A204.1 (cell line): Measurements from ENCODE around the gene ATOX1.

ENCODE experiments used
- FAIRE-seq: peaks from 2 replicates; lab custom pipeline; 2012; peaks lifted over from hg19 to GRCh38; lab: Jason Lieb, UNC

The ATOX1 gene

GRCh38 chr5:151770383-151771258, 12.2 kb upstream of the ATOX1 start:
- no peak for FAIRE-seq

- FAIRE-seq: no peak
Measured at GRCh38 chr5:151766975-151767374, 8.5 kb upstream of the ATOX1 start.

DNA sequence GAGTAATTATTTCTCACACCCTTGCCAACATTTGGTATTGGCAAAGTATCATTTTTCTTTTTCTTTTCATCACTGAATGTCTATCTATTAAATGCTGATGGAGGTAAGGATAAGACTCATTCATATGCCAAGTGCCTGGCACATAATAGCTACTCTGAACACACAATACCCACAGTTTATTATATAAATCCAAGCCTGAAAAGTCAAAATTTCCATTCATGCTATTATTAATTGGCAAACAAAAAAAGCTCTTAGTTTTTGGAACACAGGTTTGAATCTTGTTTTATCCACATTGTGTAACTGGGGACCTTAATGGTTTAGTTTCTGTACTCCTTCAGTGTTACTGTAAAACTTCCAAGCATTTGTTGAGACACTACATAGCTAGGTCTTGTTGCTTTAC, 6.4 kb upstream of the ATOX1 start:
- FAIRE-seq: no peak

DNA sequence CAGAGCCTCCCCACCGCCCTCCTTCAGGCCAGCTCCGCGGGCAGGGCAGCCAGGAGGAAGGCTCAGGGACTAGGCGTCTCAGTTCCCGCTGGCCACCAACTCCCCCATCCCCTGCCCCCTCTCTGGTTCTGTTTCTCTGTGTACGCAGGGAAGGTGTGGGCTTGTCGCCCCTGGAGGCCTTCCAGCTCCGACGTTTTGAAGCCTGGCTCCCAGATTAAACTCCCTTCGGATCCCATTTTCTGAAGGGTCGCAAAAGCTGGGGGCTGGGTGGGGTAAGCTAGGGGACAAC, 346 bp downstream of the ATOX1 start:
- FAIRE-seq: no peak

GRCh38 chr5:151757233-151758140, 944 bp downstream of the ATOX1 start:
- FAIRE-seq: no peak

GRCh38 chr5:151755383-151755782, 3.0 kb downstream of the ATOX1 start:
- no peak for FAIRE-seq

GRCh38 chr5:151751593-151751992, 6.8 kb downstream of the ATOX1 start:
- FAIRE-seq: no peak

DNA sequence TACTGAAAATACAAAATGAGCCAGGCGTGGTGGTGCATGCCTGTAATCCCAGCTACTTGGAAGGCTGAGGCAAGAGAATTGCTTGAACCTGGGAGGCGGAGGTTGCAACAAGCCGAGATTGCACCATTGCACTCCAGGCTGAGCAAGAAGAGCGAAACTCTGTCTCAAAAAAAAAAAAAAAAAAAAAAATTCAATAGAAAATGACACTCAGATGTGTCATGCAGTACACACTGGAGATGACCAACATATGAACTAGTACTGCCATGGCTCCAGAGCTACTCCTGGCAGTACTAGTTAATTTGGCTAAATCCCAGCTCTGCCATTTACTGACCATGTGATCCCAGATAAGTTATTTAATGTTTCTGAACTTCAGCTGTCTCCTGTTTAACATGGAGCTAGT, 7.3 kb downstream of the ATOX1 start:
- no peak for FAIRE-seq

- FAIRE-seq: no peak
Measured at GRCh38 chr5:151750121-151750520, 8.3 kb downstream of the ATOX1 start.

DNA sequence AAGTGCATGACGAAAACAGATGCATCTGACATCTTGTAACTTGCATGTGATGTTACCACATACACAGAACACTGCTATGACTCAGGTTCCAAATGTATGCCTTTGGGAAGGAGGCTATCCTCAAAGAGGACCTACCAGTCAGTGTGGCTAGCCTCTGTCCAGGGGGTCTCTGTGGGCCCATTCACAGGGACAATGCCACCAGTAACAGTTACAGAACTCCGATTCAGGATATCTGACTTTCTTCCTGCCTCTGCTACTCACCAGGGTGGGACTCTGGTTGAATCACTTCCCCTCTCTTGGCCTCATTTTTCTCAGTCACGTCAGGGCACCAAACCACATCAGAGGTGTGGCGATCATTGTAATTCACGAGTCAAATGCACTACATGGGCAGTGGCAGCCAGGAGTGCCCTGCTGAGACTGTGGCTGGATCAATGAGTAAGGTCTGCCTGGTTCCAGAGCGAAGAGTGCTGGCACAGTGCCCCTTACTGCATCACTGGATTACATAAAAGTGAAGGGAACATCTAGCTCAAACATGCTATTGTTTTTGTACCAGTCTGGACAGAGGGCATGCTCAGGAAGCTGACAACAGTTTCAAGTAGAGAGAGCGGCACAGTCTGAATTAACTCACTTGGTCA, 13.2 kb downstream of the ATOX1 start:
- no peak for FAIRE-seq

GRCh38 chr5:151743530-151743929, 14.9 kb downstream of the ATOX1 start:
- FAIRE-seq: no peak

GRCh38 chr5:151742870-151743294, 15.5 kb downstream of the ATOX1 start:
- no peak for FAIRE-seq

DNA sequence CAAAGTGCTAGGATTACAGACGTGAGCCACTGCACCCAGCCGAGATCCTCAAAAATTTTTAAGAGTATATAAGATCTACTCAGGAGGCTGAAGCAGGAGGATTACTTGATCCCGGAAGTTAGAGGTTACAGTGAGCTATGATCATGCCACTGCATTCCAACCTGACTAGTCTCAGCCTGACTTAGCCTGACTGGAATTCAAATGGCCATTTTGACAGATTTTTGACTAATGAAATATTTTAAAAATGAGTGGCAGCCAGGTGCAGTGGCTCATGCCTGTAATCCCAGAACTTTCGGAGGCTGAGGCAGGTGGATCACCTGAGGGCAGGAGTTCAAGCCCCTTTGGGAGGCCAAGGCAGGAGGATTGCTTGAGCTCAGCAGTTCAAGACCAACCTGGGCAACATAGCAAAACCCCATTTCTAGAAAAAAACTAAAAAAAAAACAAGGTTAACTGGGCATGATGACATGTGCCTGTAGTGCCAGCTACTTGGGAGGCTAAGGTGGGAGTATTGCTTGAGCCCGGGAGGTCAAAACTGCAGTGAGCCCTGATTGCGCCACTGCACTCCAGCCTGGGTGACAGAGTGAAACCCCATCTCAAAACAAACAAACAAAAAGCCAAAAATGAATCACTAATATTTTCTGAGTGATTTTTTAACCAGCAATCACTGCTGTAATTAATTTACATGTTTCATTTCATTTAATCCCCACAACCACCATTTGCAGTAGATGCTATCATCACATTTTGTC, 16.6 kb downstream of the ATOX1 start:
- FAIRE-seq: no peak

- no peak for FAIRE-seq
Measured at GRCh38 chr5:151740958-151741373, 17.5 kb downstream of the ATOX1 start.

- FAIRE-seq: peak; percentile 84
Measured at GRCh38 chr5:151740336-151740942, 18.0 kb downstream of the ATOX1 start.

- no peak for FAIRE-seq
Measured at GRCh38 chr5:151739939-151740335, 18.5 kb downstream of the ATOX1 start.

DNA sequence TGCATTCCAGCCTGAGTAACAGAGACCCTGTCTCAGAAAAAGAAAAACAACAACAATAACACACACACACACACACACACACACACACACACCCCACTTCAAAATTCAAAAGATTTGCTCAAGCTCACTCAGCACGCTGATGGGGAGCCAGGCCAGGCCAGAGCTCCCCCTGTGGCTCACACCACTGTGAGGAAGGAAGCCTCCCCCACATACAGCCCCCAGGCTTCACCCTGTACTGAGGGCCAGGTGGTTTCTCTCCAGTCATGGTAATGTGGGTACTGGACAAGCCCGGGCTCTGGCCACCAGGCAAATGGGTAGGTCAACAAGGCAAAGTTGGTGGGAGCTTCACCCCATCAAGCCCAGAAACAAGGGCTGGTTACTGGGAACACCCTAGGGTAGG, 19.0 kb downstream of the ATOX1 start:
- no peak for FAIRE-seq

- FAIRE-seq: no peak
Measured at GRCh38 chr5:151738125-151738848, 20.1 kb downstream of the ATOX1 start.

DNA sequence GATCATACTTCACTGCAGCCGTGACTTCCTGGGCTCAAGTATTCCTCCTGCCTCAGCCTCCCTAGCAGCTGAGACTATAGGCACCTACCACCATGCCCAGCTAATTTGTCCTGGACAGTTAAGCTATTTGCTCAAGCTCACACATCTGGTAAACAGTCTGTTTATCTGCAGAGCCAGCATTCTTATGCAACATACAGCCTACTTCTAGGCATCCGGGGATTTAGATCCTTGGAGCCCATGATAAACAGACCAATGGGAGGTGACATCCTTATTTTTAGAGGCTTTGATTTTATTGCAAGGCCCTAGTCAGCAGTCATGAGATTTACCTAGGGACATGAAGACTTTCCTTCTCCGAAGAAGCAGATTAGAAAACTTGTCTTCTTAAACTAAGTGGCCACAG, 21.0 kb downstream of the ATOX1 start:
- no peak for FAIRE-seq

DNA sequence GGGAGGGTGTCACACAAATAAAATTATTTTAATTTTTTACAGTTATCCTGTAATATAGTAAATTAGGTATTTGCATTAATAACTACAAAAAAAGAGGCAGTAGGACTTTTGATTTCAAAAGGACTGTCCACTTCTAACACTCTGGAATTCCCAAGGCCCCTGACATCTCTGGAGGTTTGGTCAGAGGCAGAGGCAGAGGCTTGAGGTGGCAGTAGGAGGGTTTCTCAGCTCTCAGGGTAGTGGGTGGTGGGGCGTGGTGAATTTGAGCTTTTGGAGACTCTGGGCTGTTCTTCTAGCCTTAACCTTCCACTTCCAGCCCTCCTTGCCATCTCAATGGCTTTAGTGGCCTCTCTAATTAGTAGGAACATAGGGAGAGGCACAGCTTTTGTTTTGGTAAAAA, 22.8 kb downstream of the ATOX1 start:
- no peak for FAIRE-seq

GRCh38 chr5:151734064-151734408, 24.4 kb downstream of the ATOX1 start:
- FAIRE-seq: no peak
